Measurements from ENCODE around the gene CELA2B. TPM values are rescaled to one million over a fixed set of nuclear protein-coding genes. Genes with fewer than 3 reads are reported as not detected.
A peak's percentile ranks its signal among the peaks of the same experiment; 100 is the strongest.

The CELA2B gene
- total RNA-seq, 4 donors from 2014 or later = not detected

DNA sequence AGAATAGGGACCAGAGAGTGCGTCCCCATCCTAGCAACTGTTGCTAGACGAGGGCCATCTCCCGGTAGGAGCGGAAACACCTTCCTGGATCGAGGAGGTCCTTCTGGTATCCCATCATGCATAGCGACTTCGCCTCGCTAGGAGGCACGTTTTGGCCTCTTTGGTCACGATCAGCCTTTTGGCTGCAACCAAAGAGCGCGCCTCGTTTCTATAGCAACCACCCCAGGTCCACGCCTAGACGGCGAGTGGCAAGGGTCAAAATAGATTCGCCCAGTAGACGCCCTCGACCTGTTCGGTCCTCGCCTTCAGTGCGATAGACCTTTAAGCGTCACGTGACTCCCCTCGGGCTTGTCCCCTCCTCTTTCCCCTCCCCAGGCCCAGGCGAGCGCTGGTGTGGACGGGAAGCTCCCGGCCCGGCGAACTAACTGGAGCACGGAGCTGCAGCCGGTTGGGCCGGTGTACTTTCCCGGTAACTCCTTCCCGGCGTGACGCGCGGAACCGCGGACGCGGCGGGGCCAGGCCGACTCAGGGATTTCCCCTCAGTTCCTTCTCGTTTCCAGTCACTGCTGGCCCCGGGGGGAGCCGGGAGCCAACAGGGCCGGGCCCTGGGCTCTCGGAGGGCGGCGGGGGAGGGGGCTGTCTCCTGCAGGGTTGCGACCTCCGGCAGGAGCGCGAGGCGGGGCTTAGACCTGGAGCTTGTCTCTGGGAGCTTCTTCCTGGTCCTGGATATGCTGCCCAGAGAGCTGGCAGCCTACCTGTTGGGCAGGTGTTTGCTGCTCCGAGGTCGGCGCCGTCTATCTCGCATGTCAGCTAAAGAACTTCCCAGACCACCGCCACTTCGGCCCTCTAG, 50.8 kb downstream of the CELA2B start, which contains the start of gene DNAJC16:
Gene DNAJC16 (plus strand): TSS at position 359 of the 850 bp plus-strand sequence. CDS start 2,258 bp downstream, outside the sequence.
- peak within 1 kb of the TSS; percentile 93 to 99 (median 96) for H3K27ac ChIP-seq
- peak within 1 kb of the TSS; percentile 71 to 83 (median 78) for H3K4me3 ChIP-seq
- no peaks in the 10 kb centered on the region for H3K9me3 ChIP-seq
- DNase-seq = peak; percentile 97 to 100 (median 98)
- H3K27me3 ChIP-seq = no peaks in the 10 kb centered on the region
- H3K36me3 ChIP-seq = peaks cover 0 to 9% (median 0%) of the 10 kb centered on the region in 3 donors
- TF ChIP-seq, protein P1, sequence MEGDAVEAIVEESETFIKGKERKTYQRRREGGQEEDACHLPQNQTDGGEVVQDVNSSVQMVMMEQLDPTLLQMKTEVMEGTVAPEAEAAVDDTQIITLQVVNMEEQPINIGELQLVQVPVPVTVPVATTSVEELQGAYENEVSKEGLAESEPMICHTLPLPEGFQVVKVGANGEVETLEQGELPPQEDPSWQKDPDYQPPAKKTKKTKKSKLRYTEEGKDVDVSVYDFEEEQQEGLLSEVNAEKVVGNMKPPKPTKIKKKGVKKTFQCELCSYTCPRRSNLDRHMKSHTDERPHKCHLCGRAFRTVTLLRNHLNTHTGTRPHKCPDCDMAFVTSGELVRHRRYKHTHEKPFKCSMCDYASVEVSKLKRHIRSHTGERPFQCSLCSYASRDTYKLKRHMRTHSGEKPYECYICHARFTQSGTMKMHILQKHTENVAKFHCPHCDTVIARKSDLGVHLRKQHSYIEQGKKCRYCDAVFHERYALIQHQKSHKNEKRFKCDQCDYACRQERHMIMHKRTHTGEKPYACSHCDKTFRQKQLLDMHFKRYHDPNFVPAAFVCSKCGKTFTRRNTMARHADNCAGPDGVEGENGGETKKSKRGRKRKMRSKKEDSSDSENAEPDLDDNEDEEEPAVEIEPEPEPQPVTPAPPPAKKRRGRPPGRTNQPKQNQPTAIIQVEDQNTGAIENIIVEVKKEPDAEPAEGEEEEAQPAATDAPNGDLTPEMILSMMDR (IDR thresholded peaks at IDR 0.05) = peak in 4 of 6 experiments; percentile 24 to 31 (median 28)
- peak; percentile 89 to 93 for TF ChIP-seq POLR2A (IDR thresholded peaks at IDR 0.05)
- H3K4me1 ChIP-seq = peaks cover 0 to 31% (median 5%) of the 10 kb centered on the region in 4 donors

DNA sequence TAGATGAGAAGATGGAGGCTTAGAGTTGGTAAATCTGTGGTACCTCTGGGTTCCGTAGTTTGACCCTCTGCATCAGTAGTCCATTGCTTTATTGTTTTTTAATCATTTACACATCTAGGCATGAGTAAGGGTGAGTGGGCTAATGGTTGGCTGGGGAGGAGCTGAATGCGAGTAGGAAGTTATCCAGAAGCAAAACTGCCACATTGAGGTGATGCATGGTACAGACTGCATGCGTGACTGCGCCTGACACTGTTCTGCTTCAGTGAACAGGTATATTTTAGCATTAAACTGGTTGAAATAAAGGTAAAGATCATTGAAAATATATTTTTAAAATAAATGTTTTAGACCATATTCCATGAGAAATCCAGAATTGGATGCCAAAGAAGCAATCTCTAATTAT, 55.1 kb downstream of the CELA2B start:
- Histone ChIP-seq H3K9me3 (no peaks in the 10 kb centered on the region), H3K4me3 (no peak overlapping the region), H3K36me3 (peaks cover 0 to 28% (median 0%) of the 10 kb centered on the region in 3 donors), H3K27ac (no peak overlapping the region), H3K27me3 (no peaks in the 10 kb centered on the region), H3K4me1 (peaks cover 0 to 13% (median under 1%) of the 10 kb centered on the region in 4 donors)
- DNase-seq = no peak
- TF ChIP-seq, protein P1 (IDR thresholded peaks at IDR 0.05) = no peak
- TF ChIP-seq POLR2A (IDR thresholded peaks at IDR 0.05) = no peak

DNA sequence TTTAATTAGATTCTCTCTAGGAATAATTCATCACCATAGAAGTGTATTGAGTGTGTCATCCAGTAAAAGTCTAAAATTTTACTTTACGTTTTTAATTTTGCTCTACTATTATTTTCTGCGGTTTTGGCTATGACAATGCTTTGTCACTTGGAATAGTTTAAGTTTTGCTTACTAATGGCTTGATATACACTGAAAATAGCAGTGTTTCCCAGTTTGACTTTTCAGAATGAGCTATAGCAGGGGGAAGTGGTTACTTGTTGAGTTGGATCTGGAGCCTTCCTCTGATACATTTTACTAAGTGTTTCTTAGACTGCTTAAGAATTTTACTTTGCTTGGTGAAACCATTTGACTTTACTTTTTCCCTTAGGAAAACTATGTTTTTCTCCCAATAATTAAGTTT, 55.8 kb downstream of the CELA2B start:
- no peak overlapping the region for H3K4me3 ChIP-seq
- H3K36me3 ChIP-seq = peaks cover 0 to 35% (median 0%) of the 10 kb centered on the region in 3 donors
- TF ChIP-seq, protein P1 (IDR thresholded peaks at IDR 0.05) = no peak
- TF ChIP-seq POLR2A (IDR thresholded peaks at IDR 0.05) = no peak
- H3K27me3 ChIP-seq = no peaks in the 10 kb centered on the region
- H3K9me3 ChIP-seq = no peaks in the 10 kb centered on the region
- no peak overlapping the region for H3K27ac ChIP-seq
- DNase-seq = no peak
- peaks cover 0 to 11% (median 0%) of the 10 kb centered on the region in 4 donors for H3K4me1 ChIP-seq

DNA sequence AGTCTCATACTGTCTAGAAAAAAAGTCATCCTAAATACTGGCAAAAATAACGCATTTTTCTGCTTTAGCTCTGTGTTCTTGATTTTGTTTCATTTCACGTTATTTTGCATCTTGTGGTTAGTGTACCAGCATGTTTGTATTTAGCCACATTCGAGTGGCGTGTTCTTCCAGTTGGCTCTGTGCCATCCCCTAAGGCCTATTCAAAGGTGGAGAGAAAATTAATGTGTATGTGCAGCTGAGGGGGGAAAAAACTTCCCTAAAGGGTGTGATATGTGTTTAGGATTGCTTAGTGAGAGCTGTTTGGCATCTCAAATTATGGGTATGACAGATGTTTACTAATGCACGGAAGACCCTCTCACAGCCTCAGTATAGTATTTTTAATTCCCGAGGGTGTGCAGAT, 62.9 kb downstream of the CELA2B start:
- Histone ChIP-seq H3K4me3 (no peak overlapping the region), H3K27ac (no peak overlapping the region), H3K9me3 (no peaks in the 10 kb centered on the region), H3K27me3 (no peaks in the 10 kb centered on the region), H3K36me3 (peaks cover 0 to 80% (median 0%) of the 10 kb centered on the region in 3 donors), H3K4me1 (no peaks in the 10 kb centered on the region)
- TF ChIP-seq, protein P1 (IDR thresholded peaks at IDR 0.05) = no peak
- no peak for TF ChIP-seq POLR2A (IDR thresholded peaks at IDR 0.05)
- no peak for DNase-seq

DNA sequence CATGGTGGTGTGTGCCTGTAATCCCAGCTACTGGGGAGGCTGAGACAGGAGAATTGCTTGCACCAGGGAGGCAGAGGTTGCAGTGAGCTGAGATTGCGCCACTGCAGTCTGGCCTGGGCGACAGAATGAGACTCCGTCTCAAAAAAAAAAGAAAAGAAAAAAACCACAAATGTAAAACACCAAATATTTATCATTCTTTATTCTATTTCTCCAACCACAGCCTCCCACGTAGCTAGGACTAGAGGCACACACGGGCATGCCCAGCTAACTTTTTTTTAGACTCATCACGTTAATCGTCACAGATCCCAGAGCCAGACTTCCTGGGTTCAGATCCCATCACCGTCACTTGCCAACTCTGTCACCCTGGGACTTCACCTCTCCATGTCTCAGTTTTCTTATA, 64.3 kb downstream of the CELA2B start:
- H3K9me3 ChIP-seq = no peaks in the 10 kb centered on the region
- H3K4me1 ChIP-seq = no peaks in the 10 kb centered on the region
- no peaks in the 10 kb centered on the region for H3K27me3 ChIP-seq
- peaks cover 0 to 83% (median 0%) of the 10 kb centered on the region in 3 donors for H3K36me3 ChIP-seq
- H3K27ac ChIP-seq = no peak overlapping the region
- TF ChIP-seq, protein P1 (IDR thresholded peaks at IDR 0.05) = no peak
- H3K4me3 ChIP-seq = no peak overlapping the region
- no peak for DNase-seq

Other genes with a start within 250 kb of the CELA2B start
- 1 to 10 TPM in 1 of 4 donors, under 1 TPM in 1, not detected in 2; 0.95 to 1.7 TPM for gene FHAD1, start 228.9 kb upstream of the CELA2B start, total RNA-seq
- gene EFHD2, start 66.2 kb upstream of the CELA2B start, total RNA-seq = 100 to 1,000 TPM in 3 of 4 donors, 10 to 100 TPM in 1; 84.2 to 236 (median 196) TPM
- 1 to 10 TPM in 1 of 4 donors, not detected in 3; 3.2 TPM for gene CTRC, start 37.7 kb upstream of the CELA2B start, total RNA-seq
- not detected for gene CELA2A, start 19.4 kb upstream of the CELA2B start, total RNA-seq
- gene CASP9, start 48.1 kb downstream of the CELA2B start, total RNA-seq = 10 to 100 TPM in 3 of 4 donors, 1 to 10 TPM in 1; 7.4 to 34.0 (median 26.2) TPM
- 10 to 100 TPM; 20.8 to 64.4 (median 31.8) TPM for gene DNAJC16, start 50.7 kb downstream of the CELA2B start, total RNA-seq
- gene AGMAT, start 108.9 kb downstream of the CELA2B start, total RNA-seq = 10 to 100 TPM; 15.7 to 45.4 (median 39.6) TPM
- 10 to 100 TPM; 56.0 to 97.1 (median 68.5) TPM for gene DDI2, start 141.4 kb downstream of the CELA2B start, total RNA-seq
- gene PLEKHM2, start 208.2 kb downstream of the CELA2B start, total RNA-seq = 10 to 100 TPM; 20.0 to 63.5 (median 37.7) TPM